Measurements from ENCODE around the gene MAPKAPK3.

Gene MAPKAPK3

DNA sequence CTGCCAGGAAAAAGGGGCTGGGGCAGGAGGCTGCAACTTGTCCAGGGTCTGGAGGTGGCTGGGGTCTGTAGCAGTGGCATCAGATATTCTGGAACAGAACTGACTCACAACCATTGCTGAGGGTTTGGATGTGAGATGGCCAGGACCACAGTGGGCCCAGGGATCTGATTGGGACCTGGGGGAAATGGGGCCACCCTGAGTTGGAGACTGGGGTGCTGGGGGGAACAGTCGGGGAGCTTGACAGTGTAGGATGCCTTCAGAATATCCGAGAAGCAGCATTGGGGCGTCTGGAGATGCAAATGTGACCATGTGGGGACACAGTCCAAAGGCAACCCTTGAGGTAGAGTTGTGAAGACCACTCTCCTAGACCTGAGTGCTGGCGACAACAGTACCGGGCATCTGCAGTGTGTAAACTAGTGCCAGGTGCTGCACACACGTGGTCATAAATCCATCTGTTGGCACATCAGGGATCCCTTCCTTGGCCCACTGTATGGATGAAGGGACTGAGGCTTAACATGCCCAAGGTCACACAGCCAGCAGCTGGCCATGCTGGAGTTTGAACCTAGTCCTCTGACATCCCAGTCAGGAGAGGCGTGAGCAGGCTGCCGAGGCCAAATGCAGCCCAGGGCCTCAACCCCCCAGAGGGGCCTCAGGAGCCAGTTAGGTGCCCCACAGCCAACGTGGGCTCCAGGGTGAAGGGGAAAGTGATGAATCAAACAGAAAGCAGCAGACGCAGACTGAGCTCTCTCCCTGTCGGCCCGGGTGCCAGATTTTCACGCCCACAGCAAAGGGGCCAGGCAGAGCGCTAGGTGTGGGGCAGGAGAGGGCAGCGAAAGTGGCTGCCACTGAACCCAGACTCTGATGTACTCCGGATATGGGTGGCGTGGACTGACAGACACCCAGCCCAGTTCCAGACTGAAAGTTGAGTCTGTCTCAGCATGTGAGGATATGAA, 28.9 kb upstream of the MAPKAPK3 start:
- peak; percentile 70 for DNase-seq

DNA sequence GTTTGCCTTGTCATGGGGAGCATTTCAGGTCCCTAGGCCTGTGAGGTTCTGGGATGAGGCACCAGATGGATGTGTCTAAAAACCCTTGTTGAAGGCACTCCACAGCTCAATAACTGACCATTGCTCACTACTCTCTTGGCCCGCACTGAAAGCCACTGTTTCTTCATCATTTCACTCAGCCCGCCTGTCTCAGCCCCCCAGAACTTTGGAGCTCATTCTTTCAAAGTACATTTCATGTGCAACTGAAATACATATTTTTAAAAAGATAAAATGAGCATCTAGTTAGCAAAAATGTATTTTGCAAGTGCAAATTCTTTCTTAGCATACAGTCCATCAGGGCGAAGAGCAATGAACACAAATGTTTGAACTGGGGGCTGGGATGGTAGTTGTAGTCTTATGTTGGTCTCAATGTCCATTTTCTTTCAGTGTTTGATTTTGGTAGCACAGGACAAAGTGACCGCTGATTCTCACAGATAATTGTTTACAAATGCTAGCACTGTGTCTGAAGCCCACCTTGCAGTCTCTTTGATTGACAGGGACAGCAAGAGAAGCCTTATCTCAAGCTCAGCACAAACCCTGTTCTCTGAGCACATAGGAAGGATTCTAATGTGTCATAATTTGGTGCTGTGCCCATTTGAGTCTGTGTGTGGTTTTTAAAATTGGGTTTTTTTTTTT, 28.1 kb upstream of the MAPKAPK3 start:
- DNase-seq = no peak

DNA sequence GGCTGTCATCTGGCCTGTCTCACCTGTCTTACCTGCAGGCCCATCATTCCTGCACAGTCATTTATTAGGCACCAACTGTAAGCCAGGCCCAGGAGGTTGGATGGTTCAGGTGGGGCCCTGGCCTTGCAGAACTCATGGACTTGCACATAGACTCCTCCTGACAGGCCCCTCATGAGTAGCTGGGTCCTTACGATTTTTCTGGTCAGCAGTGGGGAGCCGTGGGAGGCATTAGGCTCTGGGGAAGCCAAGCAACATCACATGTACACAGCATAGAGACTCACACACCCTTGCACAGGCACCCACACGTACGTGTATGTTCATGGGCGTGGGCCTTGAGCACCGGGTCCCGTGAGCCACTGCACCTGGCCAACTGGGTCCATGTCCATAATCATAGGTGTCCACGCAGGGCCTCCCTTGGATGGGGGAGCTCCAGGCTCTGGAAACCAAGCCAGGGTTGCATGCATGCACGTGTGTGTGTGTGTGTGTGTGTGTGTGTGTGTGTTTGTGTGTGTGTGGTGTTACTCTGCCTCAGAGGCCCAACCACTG, 25.7 kb upstream of the MAPKAPK3 start:
- no peak for DNase-seq

DNA sequence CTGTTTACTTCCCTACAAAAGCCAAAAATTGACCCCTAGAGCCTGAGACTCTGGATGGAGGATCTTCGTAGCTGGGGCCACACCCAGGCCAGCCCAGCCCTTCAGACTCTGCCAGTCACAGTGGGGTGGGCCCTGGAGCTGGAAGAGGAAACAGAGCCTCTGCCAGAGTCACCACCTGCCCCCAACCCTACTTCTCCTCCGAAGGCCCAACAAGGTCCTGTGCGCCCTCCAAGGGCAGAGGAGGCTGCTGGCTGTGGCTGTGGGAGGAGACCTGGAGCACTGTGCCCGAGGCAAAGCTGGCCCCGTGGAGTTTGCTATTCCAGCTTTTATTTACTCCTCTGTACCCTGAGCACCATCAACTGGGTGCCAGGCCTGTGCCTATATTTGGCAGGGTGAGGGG, 24.4 kb upstream of the MAPKAPK3 start:
- DNase-seq = no peak

DNA sequence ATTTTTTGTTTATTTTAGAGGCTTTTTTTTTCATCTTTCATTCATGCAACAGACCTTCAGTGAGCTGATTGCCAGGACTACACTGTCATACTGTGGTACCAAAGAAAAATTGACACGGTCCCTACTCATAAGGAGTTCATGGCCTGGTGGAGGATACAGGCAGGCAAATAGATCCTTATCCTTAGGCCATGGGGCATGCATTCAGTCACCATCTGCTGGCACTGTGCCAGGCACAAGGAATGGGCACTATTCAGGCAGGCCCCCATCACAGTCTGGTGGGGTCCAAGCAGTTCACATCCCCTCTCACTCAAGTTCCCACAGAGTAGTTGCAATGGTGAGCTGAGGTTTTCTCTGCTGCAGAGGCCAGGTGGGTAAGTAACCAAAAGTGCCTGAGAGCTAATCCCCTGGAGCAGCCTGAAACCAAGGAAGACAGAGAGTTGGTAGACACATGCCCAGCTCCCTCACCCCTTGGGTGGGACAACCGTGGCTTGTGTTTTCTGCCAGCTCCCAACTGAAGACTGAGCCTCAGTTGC, 22.6 kb upstream of the MAPKAPK3 start:
- no peak for DNase-seq

DNA sequence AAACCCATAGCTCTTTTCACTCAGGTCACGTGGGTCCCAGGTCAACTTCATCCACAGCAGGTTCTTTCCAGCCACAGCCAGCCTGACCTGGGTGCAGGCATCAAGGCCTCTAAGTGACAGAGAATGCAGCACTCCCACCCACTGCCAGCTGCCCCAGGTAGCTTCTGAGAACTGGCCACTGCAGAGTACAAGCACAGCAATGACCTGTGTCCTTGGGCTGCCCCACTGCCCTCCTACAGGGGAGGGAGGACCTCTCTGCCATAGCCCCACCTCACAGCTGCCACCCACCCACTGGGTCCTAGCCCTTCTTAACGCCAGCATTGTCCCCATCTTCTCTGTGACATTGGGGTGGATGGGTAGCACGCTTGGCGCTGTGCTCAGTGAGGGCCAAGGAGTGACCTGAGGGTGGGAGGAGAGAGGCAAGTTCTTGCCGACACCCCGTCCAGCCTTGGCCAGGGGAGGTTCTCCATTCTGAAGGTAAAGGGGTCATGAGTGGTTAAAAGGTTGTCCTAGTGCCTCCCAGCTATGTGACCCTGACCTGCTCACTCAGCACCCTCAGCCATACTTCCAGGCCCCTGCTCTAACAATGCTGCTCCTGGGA, 17.7 kb upstream of the MAPKAPK3 start:
- no peak for DNase-seq

DNA sequence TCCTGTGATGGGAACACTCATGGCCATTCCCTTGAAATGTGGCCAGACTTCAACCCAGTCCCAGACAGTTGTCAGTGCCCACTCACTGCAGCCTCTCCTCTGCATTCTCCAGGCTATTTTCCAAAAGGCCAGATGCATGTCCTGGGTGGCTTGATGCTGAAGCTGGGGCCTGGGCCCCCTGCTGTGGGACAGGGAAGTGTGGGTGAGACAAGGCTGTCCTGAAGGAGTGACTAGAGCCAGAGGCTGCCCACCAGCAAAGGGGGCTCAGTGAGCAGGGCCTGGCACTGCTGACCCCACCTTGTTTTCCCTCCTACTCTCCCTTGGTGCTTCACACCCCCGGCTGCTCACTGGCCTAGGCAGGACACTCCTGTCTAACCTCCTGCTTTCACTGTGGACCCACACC, 17.2 kb upstream of the MAPKAPK3 start:
- no peak for DNase-seq

DNA sequence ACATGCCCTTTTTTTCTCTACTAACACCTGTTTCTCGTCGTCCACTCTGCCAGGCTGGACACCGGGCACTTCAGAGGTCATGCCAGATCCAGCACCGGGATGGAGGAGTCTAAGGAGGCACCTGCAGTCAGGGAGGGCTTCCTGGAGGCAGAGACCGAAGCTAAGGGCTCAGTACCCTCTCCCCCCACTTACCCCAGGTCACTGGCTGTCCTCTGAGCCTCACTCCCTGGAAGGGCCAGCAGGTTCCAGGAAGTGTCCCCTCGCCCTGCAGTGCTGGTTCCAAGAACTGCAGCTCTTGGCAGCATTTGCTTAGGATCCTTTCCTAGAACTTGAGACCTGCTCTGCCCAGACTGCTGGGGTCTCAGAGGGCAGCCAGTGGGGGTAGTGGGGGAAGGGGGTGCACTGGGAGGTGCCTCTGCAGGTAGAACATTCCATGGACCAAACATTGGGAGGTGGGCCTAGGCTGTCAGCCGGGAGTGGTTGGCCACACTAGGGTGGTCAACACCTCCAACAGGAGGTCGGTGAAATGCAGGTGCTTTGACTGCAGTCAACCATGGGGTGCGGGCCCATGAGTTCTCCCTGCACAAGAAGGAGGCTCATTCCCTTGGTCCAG, 16.7 kb upstream of the MAPKAPK3 start:
- no peak for DNase-seq

DNA sequence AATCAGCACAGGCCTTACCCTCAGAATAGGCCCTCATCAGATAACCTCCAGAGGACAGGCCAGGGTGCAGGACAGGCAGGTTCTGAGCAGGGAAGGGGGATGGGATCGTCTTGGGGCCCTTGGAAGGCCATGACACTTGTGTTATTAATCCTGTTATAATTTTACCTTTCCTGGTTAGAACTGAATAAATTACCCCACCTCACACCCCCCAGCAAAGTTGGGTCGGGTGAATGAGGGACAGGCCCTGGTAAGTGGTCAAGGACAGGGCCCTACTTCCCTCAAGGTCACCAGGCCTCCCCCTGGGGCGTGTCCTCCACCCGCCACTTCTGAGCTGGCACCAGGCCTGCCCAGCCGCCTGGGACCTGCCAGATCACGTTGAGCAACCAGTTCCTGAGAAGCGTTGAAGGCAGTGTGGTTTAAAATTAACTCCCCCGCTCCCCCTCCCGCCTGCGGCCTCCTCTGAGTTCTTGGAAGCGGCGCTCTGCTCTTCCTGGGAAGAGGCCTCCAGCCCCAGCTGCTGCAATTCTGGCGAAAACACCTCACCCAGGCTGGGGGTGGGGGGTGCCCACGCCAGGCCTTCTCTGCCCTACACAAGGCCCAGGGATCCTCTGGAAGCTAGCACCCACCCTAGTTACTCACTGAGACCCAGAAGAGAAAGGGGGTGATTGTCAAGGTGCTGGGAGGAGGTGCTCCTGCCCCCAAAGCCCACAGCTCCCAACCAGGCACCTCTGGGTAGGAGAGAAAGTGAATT, 15.9 kb upstream of the MAPKAPK3 start:
- DNase-seq = peak; percentile 70

DNA sequence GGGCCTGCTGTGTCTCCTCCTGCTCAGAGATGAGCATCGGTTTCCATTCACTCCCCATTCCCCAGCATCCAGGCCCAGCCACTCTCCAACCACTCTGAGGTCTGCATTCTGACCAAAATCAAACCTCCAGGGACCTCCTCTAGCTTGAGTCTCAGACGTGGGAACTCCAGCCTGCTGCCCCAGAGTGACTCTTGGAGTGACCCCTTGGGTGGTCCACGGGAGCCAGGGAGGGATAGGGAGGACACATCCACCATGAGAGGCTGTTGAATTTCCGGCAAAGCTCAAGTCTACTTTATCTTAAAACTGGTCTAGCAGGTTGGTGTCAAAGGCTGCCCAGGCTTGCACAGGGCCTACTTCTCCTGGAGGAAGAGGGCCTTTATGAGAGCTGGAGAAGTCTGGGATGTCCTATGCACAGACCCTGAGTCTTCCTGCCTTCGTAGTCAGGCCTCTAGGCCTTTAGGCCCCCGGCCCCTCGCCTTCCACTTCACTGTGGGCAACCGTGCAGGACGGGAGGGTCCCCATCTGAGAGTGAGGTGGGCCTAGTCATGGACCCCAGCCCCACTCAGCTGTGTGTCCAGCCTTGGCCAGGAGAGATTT, 14.3 kb upstream of the MAPKAPK3 start:
- no peak for DNase-seq

DNA sequence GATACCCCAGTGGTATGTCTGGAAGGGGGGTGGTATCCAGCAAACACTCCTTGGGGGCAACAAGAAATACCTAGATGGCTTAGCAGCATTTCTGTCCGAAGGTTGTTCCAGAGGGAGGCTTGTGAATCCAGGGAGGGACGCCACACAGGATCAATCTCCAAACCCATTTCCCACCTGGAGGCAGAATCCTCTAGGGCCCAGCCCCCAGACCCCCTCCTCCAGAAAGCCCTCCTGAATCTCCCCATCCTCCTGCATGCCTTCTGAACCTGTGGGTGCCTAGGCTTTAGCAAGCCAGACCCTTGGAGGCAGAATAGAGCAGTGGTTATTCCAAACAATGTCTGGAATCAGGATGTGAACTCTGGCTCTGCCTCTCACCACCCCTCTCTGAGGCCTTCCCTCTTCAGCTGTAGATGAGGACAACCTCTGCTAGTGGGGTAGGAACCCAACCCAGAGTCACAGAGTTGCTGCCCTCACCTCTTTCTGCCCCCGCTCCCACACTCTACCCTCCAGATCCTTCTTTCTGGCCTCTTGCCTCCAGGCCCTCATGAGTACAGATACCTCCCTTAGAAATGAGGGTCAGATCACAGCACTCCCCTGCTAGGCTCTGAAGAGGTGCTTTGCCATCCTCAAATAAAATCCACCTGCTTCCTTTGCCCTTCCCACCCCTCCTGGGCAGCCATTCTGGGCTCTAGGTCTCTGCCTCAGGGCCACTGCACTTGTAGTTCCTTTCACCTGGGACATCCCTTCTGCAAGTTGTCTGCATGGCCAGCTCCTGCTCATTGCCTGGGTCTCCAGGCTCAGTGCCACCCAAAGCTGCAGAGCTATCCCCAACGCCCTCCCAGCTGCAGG, 13.5 kb upstream of the MAPKAPK3 start:
- DNase-seq = no peak

DNA sequence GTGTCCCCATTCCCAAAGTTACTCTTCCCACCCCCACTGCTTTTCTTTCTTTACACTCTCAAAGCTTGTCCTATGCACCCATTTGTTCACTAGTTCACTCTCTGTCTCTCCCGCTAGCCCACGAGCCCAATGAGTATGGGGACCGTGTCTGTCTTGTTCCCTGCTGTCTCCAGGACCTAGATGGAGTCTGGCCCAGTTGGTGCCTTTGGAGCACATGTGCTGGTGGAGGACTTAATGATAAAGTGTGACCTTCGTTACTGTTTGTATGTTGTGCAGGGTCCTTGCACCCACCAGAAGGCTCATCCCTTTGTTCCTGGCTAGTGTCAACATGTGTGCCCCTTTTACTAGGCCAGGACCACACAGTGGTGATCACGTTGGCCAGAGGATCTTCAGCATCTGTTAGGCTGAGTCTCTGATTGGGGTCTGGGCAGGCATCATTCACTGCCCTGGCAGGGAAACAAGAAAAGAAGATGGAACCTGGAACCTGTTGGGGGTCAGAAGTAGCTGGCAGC, 12.8 kb upstream of the MAPKAPK3 start:
- DNase-seq = no peak

DNA sequence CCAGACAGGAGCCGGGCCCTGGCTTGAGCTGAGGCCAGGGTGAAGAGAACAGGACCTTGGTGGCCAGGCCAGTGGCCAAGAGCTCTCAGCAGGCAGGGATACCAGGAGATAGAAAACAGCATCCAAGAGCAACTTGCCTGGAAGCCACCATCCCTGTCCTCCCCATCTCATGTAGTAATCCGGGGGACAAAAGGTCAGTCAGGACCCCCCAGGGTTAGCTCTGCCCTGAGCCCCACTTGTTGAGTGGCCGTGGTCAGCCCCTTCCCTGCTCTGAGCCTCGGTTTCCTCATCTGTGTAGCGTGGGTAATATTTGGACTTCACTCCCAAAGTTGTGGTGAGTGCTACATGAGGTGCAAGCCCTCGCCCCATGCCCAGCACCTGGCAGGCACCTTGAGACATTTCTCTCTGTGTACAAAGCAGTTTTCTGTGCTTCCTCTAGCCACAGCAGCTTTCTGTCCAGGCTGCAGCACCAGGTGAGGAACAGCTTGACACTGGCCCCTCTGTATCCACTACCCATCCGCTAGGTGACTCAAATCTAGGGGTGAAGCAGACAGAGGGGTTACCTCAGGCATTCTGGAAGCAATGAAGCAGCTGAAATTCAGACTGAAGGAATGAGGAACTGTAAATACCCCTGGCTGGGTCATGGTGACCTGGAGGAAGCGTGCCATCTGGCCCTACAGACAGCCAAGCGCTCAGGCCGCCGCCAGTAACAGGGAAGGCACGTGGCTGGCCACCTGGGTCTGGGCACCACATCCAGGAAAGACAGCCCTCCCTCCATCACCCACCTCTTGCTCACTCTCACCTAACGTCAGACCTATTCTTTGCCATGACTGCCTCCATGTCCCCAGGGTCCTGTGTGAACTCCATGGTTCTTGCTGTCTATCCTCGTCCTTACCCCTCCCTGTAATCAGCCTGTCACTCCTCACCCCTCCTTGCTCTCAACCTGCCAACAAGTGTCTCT, 12.0 kb upstream of the MAPKAPK3 start:
- no peak for DNase-seq

DNA sequence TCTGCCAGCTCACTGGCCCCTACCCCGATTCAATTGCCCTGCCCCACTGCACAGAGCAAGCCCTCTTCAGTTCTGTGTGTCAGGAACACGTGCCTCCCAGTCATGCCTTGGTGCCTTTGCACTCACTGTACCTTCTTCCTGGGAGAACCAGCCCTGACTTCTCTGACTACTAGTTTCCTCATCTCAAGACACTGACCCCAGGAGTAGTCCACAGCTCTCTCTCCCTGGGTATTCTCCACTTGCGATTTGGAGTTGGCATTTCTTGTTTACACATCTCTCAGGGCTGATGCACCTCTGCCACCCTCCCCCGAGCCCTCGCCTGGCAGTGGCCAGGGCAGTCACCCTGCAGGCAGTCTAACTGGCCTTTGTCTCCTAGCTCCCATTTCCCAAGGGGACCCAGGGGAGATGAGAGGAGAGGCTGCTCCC, 11.0 kb upstream of the MAPKAPK3 start:
- DNase-seq = no peak

DNA sequence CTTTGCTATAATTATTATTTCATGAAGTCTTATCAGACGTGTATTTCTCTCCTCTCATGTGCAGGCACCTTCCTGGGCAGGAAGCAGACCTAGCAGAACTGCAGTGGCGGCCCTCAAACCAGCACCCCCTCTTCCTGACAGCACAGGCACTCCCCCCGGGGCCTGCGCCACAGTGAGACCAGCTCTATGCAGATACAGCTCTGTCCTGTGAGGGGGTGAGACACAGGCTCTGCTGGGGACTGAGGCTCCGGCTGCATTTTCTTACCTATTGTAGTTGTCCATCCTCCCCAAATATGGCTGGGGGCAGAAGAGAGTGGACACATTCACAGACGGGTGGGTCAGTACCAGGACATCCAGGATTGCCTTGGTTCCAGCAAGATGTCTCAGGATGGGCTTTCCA, 10.4 kb upstream of the MAPKAPK3 start:
- peak; percentile 49 for DNase-seq

DNA sequence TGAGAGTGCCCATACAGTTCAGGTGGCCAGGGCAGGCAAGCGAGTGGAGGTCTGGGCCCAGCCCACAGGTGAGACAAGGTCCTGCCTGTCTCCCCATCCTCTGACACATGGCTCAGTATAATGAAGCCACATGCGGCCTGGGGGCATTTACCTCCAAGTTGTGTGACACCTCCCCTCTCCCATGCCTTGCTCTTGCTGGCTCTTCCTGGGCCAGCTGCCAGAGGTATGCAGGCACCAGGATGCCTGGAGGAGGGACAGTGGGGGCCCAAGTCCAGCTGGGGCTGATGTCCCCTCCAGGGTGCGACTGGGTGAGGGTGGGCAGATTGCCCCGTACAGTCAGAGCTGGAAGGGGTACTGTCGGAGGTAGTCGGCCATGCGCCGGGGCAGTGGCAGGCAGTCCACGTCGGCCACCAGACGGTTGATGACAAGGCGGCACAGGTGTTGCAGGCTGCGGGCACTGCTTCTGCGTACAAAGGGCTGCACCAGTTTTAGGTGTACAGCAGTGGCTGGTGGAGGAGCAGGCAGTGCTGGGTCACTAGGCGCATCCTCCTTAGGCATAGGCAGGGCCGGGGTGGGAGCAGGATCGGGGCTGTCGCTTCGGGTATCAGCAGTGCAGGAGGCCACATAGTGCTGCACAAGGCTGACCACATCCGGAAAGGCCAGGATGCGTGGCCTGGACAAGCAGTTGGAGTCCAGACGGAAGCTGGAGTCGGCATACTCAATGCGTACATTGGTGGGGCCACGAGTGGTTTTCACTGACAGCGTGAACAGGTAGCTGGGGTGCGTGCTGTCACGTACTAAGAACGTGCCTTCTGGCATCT, 9.5 kb upstream of the MAPKAPK3 start:
- no peak for DNase-seq

DNA sequence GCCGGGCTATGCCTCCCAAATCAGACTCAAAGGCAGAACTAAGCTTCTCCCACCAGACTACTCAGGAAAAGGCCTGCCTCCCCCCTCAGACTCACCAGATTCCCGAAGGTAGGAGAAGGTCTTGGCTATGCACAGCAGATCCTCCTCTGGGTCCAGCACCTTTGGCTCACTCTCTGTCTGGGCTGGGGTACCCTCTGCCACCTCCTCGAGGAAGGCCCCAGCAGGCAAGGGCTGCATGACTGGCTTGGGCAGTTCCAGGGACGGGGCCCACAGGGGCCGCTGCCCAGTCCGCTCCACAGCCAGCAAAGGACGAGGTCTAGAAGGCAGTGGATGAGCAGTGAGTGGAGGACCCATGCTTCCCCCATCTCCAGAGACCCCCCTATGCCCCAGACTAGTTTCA, 8.7 kb upstream of the MAPKAPK3 start:
- DNase-seq = no peak

DNA sequence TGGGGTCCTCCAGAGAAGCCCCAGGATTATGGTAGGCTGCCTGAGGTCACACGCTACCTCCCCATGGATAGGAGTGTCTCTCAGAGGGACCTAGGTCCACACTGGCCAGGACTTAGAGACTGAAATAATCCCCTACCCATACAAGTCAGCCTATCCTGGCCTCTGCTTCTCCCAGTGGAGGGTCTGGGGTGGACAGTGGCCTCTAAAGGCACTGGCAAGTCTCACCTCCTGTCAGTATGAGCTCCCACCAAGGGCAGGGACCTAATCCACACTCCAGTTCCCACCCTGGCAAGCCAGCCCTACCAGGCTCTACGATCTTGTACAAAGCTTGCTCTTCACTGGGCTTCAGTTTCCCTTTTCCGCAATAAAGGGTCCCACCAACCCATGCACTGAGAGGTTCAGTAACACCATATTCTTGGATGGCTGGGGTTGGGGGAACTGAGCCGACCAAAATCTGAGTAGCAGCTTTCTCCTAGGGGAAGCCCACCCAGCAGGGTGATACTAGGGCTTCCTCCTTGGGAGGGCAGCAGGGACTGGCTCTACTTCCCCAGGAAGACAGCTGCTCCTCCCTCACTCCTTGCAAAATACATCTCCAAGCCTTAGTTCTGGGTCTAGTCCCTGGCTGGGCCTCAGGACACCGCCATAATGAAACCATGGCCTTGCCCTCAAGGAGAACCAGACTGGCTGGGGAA, 7.7 kb upstream of the MAPKAPK3 start:
- no peak for DNase-seq
